ENCODE measurements around the gene LCE7A.

LCE7A gene

DNA sequence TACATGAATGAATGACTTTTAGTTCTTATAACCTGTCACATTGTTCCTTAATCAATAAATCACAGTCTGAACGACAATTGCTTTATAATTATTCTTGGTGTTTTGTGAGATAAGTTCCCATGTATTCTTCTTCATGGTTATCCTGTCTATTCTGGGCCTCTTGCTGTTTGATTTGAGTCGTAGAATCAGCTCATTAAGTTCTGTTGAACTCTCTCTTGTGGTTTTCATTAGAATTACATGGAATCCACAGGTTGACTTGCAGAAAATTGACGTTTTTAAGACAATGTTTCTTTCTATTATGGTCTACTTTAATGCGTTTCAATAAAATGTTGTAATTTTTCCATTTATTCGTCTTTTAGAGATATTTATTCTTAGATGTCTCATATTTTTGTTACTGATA, 36.5 kb upstream of the LCE7A start:
- WGBS = 27% methylated on average over 1 of the region's 5 CpGs
- Histone ChIP-seq H3K27me3 (ENCODE audit: control insufficient read depth in 1 of 2, insufficient read depth in 1 of 2, low read length in 2 of 2) (peaks cover 0 to 9% of the 10 kb centered on the region in 2 experiments), H3K79me1 (replicated peaks; ENCODE audit: low read length, poor library complexity, severe bottlenecking) (no peaks in the 10 kb centered on the region), H2BK5ac (ENCODE audit: low read depth, low read length, poor library complexity, severe bottlenecking) (no peak overlapping the region), H2AFZ (ENCODE audit: low read depth, low read length) (no peak overlapping the region), H4K91ac (ENCODE audit: low read length) (no peak overlapping the region), H3K27ac (ENCODE audit: low read length, poor library complexity, severe bottlenecking) (no peak overlapping the region), H3K4me1 (ENCODE audit: control insufficient read depth, insufficient read depth, low read depth, low read length) (no peaks in the 10 kb centered on the region), H3K36me3 (ENCODE audit: control insufficient read depth in 1 of 2, insufficient read depth in 2 of 2, low read depth in 1 of 2, low read length in 2 of 2) (no peaks in the 10 kb centered on the region), H4K8ac (ENCODE audit: low read length) (no peak overlapping the region), H3K18ac (ENCODE audit: low read depth in 1 of 2, low read length in 2 of 2) (no peak overlapping the region), H3K4me3 (ENCODE audit: insufficient read depth in 1 of 2, low read depth in 1 of 2, low read length in 2 of 2) (no peak overlapping the region), H3K4me2 (ENCODE audit: low read length, poor library complexity, severe bottlenecking) (no peak overlapping the region), H2BK12ac (ENCODE audit: low read length in 2 of 2) (no peak overlapping the region), H3K9me3 (ENCODE audit: control insufficient read depth, low read length) (no peaks in the 10 kb centered on the region), H3K23ac (ENCODE audit: low read length in 2 of 2) (no peak overlapping the region), H3K4ac (ENCODE audit: low read depth in 1 of 2, low read length in 2 of 2) (no peak overlapping the region), H3K14ac (ENCODE audit: low read length in 2 of 2) (no peak overlapping the region), H3K9ac (ENCODE audit: low read length) (no peak overlapping the region), H2AK5ac (ENCODE audit: low read length, severe bottlenecking) (no peak overlapping the region), H2BK120ac (ENCODE audit: low read depth, low read length) (no peak overlapping the region), H2BK15ac (ENCODE audit: low read depth, poor library complexity, severe bottlenecking) (no peak overlapping the region)
- no peak for DNase-seq

DNA sequence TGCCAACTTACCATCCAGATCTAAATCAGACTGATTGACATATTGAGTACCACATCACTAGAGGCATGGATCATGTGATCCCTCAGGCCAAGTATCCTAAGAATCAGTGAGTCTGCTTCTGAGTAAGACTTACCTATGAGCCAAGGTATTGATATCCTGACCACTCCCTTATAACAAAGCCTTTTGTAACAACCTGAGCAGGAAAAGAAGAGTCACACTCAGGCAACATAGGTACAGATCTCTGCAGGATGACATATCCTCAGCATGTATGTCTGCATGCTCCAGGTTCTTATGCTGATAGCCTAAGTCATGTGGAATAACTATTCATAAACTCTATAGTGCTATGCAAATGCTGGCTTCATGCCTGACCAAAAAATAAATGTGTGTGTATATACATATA, 34.8 kb upstream of the LCE7A start:
- Histone ChIP-seq H3K27me3 (ENCODE audit: control insufficient read depth in 1 of 2, insufficient read depth in 1 of 2, low read length in 2 of 2) (peaks cover 0 to 9% of the 10 kb centered on the region in 2 experiments), H2BK15ac (ENCODE audit: low read depth, poor library complexity, severe bottlenecking) (no peak overlapping the region), H3K9ac (ENCODE audit: low read length) (no peak overlapping the region), H3K79me1 (replicated peaks; ENCODE audit: low read length, poor library complexity, severe bottlenecking) (no peaks in the 10 kb centered on the region), H2BK120ac (ENCODE audit: low read depth, low read length) (no peak overlapping the region), H3K18ac (ENCODE audit: low read depth in 1 of 2, low read length in 2 of 2) (no peak overlapping the region), H3K14ac (ENCODE audit: low read length in 2 of 2) (no peak overlapping the region), H2AFZ (ENCODE audit: low read depth, low read length) (no peak overlapping the region), H4K8ac (ENCODE audit: low read length) (no peak overlapping the region), H2BK5ac (ENCODE audit: low read depth, low read length, poor library complexity, severe bottlenecking) (no peak overlapping the region), H3K27ac (ENCODE audit: low read length, poor library complexity, severe bottlenecking) (no peak overlapping the region), H2AK5ac (ENCODE audit: low read length, severe bottlenecking) (no peak overlapping the region), H3K4me2 (ENCODE audit: low read length, poor library complexity, severe bottlenecking) (no peak overlapping the region), H3K4me3 (ENCODE audit: insufficient read depth in 1 of 2, low read depth in 1 of 2, low read length in 2 of 2) (no peak overlapping the region), H3K9me3 (ENCODE audit: control insufficient read depth, low read length) (no peaks in the 10 kb centered on the region), H2BK12ac (ENCODE audit: low read length in 2 of 2) (no peak overlapping the region), H3K4me1 (ENCODE audit: control insufficient read depth, insufficient read depth, low read depth, low read length) (no peaks in the 10 kb centered on the region), H4K91ac (ENCODE audit: low read length) (no peak overlapping the region), H3K23ac (ENCODE audit: low read length in 2 of 2) (no peak overlapping the region), H3K4ac (ENCODE audit: low read depth in 1 of 2, low read length in 2 of 2) (no peak overlapping the region), H3K36me3 (ENCODE audit: control insufficient read depth in 1 of 2, insufficient read depth in 2 of 2, low read depth in 1 of 2, low read length in 2 of 2) (no peaks in the 10 kb centered on the region)
- DNase-seq = no peak

DNA sequence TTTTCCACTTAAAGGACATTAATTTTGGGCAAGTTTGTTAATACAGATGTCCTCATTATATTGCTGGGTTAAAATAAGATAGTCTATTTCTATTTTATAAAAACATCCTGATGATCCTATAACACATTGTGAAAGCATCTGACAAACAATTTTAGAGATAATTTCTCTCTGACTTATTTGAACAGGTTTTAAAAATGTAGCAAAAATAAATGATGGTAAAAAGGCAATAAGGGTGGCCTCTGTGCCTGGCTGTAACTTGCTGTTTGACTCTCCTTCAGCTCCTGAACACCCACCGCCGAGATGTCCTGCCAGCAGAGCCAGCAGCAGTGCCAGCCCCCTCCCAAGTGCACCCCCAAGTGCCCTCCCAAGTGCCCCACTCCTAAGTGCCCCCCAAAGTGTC, 32.6 kb upstream of the LCE7A start, which contains the start of gene LCE1A:
Gene LCE1A, plus strand, starts transcription at position 301 of the 400 bp plus-strand sequence. Its CDS starts 0 bp downstream, at position 301.
- H2BK120ac ChIP-seq (ENCODE audit: low read depth, low read length) = no peak within 1 kb of the TSS
- peaks cover 0 to 9% of the 10 kb centered on the region in 2 experiments for H3K27me3 ChIP-seq (ENCODE audit: control insufficient read depth in 1 of 2, insufficient read depth in 1 of 2, low read length in 2 of 2)
- 56% methylated on average over 2 of the region's 2 CpGs for WGBS
- no peak within 1 kb of the TSS for H2AFZ ChIP-seq (ENCODE audit: low read depth, low read length)
- no peak within 1 kb of the TSS for H2BK12ac ChIP-seq (ENCODE audit: low read length in 2 of 2)
- DNase-seq = no peak
- H3K4me3 ChIP-seq (ENCODE audit: insufficient read depth in 1 of 2, low read depth in 1 of 2, low read length in 2 of 2) = no peak within 1 kb of the TSS
- no peak within 1 kb of the TSS for H3K23ac ChIP-seq (ENCODE audit: low read length in 2 of 2)
- no peak within 1 kb of the TSS for H4K91ac ChIP-seq (ENCODE audit: low read length)
- no peaks in the 10 kb centered on the region for H3K79me1 ChIP-seq (replicated peaks; ENCODE audit: low read length, poor library complexity, severe bottlenecking)
- H2BK15ac ChIP-seq (ENCODE audit: low read depth, poor library complexity, severe bottlenecking) = no peak within 1 kb of the TSS
- H3K4me1 ChIP-seq (ENCODE audit: control insufficient read depth, insufficient read depth, low read depth, low read length) = no peaks in the 10 kb centered on the region
- H3K4ac ChIP-seq (ENCODE audit: low read depth in 1 of 2, low read length in 2 of 2) = no peak within 1 kb of the TSS
- no peak within 1 kb of the TSS for H2BK5ac ChIP-seq (ENCODE audit: low read depth, low read length, poor library complexity, severe bottlenecking)
- H3K14ac ChIP-seq (ENCODE audit: low read length in 2 of 2) = no peak within 1 kb of the TSS
- no peak within 1 kb of the TSS for H3K4me2 ChIP-seq (ENCODE audit: low read length, poor library complexity, severe bottlenecking)
- H3K27ac ChIP-seq (ENCODE audit: low read length, poor library complexity, severe bottlenecking) = no peak within 1 kb of the TSS
- H4K8ac ChIP-seq (ENCODE audit: low read length) = no peak within 1 kb of the TSS
- H3K36me3 ChIP-seq (ENCODE audit: control insufficient read depth in 1 of 2, insufficient read depth in 2 of 2, low read depth in 1 of 2, low read length in 2 of 2) = no peaks in the 10 kb centered on the region
- no peak within 1 kb of the TSS for H3K18ac ChIP-seq (ENCODE audit: low read depth in 1 of 2, low read length in 2 of 2)
- no peak within 1 kb of the TSS for H2AK5ac ChIP-seq (ENCODE audit: low read length, severe bottlenecking)
- no peaks in the 10 kb centered on the region for H3K9me3 ChIP-seq (ENCODE audit: control insufficient read depth, low read length)
- H3K9ac ChIP-seq (ENCODE audit: low read length) = no peak within 1 kb of the TSS

DNA sequence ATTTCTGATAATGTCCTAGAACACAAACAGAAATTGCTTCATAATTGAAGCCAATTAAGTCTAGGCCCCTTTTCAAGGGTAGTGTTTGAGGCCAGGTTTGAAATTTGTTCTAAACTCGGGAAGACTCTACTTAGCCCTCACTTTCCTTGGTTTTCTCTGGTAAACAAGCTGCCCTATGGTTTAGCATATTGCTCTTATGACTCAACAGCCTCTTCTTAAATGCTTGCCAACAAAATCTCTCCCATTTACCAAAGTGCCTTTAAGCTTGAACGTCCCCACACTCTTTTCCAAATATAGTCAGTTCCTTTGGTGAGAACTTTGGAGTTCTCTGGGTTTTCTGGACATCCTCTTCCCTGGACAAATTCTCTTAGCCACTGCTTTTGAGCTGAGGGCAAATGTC, 22.9 kb upstream of the LCE7A start:
- H3K27ac ChIP-seq (ENCODE audit: low read length, poor library complexity, severe bottlenecking) = no peak overlapping the region
- H3K23ac ChIP-seq (ENCODE audit: low read length in 2 of 2) = no peak overlapping the region
- WGBS = 21% methylated on average over 2 of the region's 2 CpGs
- no peak overlapping the region for H3K4ac ChIP-seq (ENCODE audit: low read depth in 1 of 2, low read length in 2 of 2)
- H2AFZ ChIP-seq (ENCODE audit: low read depth, low read length) = no peak overlapping the region
- H3K9ac ChIP-seq (ENCODE audit: low read length) = no peak overlapping the region
- no peaks in the 10 kb centered on the region for H3K79me1 ChIP-seq (replicated peaks; ENCODE audit: low read length, poor library complexity, severe bottlenecking)
- no peaks in the 10 kb centered on the region for H3K27me3 ChIP-seq (ENCODE audit: control insufficient read depth in 1 of 2, insufficient read depth in 1 of 2, low read length in 2 of 2)
- H2AK5ac ChIP-seq (ENCODE audit: low read length, severe bottlenecking) = no peak overlapping the region
- H3K4me1 ChIP-seq (ENCODE audit: control insufficient read depth, insufficient read depth, low read depth, low read length) = no peaks in the 10 kb centered on the region
- H4K8ac ChIP-seq (ENCODE audit: low read length) = no peak overlapping the region
- no peak overlapping the region for H2BK12ac ChIP-seq (ENCODE audit: low read length in 2 of 2)
- no peak overlapping the region for H3K4me3 ChIP-seq (ENCODE audit: insufficient read depth in 1 of 2, low read depth in 1 of 2, low read length in 2 of 2)
- H3K36me3 ChIP-seq (ENCODE audit: control insufficient read depth in 1 of 2, insufficient read depth in 2 of 2, low read depth in 1 of 2, low read length in 2 of 2) = no peaks in the 10 kb centered on the region
- H3K9me3 ChIP-seq (ENCODE audit: control insufficient read depth, low read length) = no peaks in the 10 kb centered on the region
- H4K91ac ChIP-seq (ENCODE audit: low read length) = no peak overlapping the region
- no peak overlapping the region for H2BK120ac ChIP-seq (ENCODE audit: low read depth, low read length)
- H3K14ac ChIP-seq (ENCODE audit: low read length in 2 of 2) = no peak overlapping the region
- no peak overlapping the region for H2BK5ac ChIP-seq (ENCODE audit: low read depth, low read length, poor library complexity, severe bottlenecking)
- H3K4me2 ChIP-seq (ENCODE audit: low read length, poor library complexity, severe bottlenecking) = no peak overlapping the region
- no peak overlapping the region for H2BK15ac ChIP-seq (ENCODE audit: low read depth, poor library complexity, severe bottlenecking)
- H3K18ac ChIP-seq (ENCODE audit: low read depth in 1 of 2, low read length in 2 of 2) = no peak overlapping the region
- DNase-seq = no peak

Data from mesenchymal stem cell (in vitro differentiated cells and primary cell).